ENCODE measurements around the gene HLF.

Gene HLF

DNA sequence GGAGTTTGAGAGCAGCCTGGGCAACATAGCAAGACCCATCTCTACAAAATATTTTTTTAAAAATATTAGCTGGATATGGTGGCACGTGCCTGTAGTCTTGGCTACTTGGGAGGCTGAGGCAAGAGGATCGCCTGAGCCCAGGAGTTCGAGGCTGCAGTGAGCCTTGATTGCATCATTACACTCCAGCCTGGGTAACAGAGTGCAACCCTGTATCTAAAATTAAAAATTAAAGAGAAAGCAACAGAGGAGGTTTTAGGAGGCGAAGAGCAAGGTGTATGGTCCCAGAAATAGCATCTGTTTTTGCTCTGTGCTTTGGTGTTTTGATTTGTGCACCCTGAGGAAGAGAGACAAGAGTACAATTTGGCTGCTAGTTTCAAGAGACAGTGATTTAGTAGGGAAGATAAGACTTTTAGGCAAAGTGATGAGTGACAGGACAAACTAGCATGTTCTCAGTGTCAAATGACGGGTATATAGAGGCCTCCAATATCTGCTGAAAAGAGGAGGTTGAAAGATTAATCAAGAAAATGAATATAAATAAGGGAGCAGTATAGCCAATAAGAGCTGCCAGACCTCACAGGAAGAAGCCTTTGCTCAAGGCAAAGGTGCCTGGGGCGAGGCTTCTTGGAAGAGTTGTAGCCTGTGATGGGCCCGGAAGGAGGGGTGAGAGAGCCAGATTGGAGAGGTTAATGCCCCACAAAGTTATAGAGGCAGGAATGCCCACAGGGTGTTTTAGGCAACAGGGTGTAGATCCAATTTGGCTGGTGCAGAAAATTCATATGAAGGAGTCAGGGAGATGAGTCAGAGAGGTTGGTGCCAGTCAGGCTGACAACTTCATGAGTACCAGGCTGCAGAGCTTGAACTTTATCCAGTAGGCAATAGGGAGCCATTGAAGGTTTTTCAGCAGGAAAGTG lies 11.4 kb downstream of the HLF start:
- DNase-seq: no peak

DNA sequence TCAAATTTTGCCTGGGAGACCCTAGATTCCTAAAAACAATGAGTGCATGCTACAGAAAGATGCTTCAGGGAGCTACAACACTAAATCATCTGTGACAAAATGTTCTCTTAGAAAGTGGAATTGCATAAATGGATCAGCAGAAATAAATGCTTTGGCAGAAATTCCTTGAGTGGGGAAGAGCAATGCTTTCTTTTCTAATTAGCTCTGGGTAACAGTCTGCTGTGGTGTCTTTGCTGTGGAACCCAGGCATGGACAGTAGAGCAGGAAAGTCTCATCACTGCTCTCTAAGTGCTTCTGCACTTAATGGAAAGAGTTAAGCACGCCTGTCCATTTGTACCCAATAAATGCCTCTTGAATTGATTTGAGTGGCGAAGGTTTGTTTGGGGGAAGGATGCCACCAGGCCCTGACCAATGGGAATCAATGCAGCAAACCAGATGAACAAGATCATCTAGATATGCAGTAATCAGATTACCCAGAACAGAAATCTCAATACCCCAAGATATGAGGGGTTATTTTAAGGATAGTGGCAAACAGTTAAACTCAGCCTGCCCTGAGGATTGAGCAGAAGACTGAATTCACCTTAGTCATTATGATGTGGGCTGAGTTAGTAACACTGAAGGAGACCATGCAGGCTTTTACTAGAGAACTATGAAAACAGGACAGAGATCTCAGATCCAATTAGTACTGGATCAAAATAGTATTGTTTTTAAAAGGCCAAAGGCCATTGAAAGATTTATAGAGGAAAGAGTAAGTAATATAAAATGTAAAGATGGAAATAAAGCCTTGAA lies 13.6 kb downstream of the HLF start:
- DNase-seq: no peak

DNA sequence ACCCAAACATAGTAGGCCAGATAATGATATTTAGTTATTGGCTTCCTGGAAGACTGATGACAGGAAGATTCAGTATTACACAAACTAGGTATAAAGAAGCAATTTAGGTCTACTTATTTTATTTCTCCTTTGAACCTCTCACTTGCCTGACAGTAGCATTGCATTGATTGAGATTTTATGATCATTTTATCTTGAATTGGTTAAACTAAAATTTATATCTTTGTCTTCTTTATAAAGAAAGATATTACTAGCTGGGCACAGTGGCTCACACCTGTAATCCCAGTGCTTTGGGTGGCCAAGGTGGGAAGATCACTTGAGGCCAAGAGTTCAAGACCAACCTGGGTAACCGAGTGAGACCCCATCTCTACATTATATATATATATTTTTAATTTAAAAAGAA lies 14.4 kb downstream of the HLF start:
- DNase-seq: no peak

DNA sequence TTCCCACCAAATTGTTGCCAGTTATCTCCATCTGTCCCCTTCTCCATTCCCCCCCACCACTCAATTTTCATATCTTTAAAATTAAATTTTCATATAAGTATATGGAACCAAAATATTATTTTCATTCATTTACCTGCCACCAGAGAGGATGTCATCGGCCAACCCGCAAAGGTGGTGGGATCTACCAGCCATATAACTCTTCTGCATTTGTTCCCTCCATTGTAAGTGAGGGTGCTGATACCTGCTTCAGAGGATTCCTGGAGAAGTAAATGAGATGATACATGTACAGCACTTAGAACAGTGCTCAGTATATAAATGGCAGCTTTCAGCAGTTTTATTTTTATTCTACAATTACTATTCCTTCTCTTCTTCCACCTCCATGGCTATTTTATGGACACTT lies 15.0 kb downstream of the HLF start:
- no peak for DNase-seq

DNA sequence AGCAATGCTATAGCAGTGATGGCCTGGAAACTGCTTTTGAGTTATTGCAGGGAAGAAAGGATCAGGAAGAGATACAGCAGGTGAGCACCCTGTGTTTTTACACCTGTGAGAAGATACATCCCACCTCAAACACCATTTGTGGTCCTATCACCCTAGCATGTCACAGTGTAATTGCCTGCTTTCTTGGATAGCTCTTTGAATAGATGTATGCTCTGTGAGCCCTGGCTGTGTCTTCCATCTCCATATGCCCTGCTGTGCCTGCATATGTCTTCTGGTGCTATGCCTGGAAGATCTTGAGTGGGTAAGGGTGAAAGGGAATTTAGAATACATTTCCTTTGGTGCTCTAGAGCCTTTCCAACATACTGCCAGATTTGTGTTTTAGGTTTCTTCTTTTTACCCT lies 15.5 kb downstream of the HLF start:
- no peak for DNase-seq

DNA sequence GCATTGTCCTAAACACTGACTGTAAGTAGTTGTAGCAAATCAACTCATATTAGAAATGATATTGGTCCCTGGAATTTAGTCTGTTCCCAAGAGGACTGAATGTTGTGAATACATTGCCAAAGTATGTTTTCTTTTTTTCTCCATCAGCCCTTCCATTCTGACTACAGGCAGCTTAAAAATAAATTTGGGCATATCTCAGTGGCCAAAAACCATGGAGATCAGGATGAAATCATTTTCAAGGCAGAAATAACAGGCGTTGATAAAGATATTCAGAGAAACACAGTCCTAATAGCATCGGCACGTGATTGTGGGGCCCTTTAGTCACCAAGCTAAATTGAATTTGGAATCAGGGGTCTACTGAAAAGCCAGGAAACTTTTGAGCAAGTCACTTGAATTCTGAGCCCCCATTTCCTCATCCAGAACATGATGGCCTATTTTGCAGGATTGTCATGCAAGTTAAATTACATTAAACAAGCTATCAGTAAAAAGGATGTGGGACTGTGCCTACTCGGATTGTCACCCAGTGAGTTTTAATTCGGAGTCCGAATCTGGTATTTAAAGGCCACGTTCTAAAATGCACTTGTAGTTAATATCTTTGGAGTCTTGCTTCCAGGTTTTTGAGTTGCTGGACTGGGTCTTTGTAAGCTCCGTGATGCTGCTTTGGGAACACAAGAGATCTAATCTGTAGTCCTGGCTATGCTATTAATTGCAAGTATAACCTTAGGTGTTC lies 17.1 kb downstream of the HLF start:
- DNase-seq: no peak

DNA sequence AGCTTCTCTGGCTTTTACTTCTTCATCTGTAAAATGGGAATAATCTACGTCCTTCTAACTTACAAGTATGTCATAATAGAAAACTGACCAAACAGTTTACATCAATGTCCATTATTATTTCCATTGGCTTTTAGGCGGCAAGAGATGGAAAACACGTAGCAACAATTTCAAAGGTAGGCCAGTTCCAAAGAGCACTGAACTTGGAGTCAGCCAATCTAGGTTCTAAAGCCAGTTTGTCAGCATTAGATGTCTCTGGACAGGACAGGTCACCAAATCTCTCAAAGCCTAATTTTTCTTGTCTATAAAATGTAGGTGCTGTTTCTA lies 17.6 kb downstream of the HLF start:
- no peak for DNase-seq

DNA sequence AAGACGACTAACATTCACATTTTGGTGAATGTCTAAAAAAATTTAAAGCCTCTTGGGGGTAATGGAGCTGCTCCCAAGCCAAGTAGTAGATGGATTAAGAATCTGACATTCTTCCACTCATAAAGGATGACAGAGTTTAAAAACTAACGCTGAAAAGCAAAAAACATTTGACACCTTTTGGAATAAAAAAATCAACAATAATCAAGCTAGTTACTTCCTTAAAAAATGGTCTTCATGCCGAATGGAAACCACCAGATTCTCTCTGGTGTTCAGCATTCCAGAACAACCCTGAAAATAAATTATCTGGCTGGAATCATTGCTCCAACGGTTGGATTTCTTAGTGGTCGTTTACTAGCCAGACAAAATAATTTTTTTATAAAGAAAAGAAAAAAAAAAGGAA lies 18.0 kb downstream of the HLF start:
- DNase-seq: no peak

DNA sequence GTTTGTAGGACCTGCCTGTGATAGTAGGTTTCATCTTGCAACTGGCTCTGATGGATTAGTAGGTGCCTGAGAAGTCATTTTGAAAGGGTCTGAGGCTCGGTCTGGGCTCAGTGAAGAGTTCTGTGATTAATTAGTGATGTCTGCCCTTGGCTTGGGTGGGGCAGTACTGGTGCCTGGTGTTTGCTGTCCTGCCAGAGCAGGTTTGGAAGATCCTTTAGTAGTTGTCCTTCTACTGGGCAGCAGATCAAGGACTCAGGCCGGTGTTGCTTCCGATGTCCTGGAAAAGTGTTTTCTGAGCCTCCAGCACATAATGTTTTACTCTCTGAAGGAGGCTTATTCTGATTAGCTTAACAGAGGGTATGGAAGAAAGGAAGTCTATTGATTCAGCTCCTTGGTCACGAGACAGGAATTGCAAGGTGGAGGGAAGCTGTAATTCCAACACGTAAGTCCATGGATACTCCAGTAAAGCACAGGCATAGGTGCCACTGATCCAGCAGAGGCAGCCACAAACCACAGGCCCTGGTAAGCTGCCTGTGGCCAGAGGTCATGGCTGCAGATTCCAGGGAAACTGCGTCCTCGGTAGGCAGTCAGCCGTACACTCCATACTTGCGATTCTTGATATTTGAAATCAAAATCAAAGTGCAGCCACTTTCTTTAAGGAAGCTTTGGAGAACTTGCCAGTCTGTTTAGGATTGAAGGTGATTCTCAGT lies 18.7 kb downstream of the HLF start:
- no peak for DNase-seq

DNA sequence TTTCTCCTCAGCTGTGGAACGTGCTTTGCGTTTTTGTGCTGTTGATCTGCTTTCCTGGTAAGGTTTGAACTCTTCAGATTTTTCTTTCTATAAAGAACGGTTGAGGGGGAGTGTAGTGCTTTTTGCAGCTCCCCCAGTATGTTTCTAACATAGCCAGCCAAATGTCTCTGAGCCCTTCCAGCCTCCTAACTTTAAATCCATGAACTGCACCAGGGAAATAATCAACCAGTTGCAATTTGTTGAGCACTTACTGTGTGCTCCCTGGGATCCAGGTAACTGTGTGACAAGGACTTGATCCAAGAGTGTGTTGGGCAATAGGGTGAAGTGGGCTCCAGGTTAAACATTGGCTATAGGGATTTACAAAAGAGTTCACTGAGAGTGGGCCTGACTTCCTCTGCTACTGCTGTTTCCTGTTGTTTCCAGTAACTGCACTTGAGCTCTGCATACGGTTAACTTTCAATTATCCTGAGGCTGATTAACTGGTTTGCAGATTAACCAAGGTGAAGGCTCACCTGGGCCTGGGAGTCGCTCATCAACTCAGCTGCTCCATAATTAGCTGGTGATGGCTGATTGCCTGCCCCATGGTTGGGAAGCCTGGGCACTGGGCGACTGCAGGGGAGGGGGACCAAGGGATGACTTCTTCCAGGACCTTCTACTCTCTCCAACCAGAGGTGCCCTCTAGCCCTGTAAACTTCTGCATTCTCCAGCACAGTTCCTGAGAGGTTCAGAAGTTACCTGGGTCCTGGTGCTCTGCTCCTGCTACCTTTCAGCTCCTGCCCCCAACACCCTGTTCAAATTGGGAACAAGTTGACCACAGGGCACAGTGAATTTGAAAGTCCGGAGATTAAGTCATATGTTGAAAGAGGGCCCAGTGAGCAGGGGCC lies 19.5 kb downstream of the HLF start:
- no peak for DNase-seq

DNA sequence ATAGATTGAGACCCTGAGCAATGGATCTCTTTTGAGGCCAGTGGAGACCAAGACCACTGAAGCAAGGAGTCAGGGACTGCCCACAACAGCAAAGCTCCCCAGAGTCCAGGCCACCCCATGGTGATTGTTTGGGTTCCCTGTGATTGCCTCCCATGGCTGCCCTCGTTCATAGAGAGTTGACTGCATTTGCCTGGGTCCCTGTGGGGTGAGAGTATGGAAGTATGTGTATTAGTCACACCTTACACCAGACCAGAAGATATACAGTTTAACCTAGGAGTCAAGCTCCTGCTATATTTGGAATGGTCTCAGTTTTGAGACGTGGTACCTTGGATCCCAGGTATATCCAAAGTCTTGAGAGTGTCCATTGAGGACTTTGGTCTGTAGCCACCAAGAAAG lies 20.2 kb downstream of the HLF start:
- DNase-seq: no peak

DNA sequence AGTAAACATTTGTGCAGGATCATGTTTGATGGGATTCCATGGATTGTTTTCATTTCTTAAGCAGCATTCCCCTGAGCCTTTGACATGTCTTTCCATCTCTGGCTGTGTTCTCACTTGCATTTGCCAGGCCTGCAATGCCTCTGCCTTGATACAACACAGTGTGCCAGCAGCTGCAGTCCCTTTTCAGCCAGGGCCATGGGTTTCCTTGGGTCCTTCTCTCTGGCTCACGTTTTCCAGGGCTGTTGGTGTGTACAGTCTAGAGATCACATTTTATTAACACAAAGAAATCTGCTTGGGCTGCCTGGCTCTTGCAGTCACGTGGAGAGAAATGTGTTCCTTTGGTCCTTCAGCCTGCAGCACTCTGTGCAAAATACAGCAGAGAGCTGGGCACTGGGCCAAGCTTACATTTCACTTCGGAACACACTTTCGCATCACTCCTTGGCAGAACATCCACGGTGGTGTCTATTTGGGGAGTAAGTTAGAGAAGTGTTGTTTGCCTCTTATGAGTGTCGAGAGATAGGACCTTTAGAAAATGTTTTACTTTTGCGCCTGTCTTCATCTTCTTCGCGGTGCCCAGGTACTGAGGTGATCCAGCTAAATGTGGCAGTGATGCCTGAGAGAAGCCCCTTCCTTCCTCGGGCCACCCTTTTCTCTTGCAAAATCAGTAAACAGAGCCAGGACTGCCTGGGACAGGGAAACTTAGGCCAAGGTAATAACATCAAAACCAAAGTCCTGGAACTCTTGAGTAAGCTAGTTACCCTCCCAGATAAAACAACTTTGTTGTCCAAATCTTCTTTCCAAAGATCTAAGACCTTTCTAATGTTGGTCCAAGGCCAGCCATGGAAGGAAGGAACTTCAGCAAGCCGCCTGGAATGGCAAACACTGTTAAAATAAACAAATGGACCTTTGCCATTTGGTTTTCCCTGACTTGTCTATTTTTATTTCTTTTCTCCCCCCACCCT lies 20.9 kb downstream of the HLF start:
- DNase-seq: no peak

DNA sequence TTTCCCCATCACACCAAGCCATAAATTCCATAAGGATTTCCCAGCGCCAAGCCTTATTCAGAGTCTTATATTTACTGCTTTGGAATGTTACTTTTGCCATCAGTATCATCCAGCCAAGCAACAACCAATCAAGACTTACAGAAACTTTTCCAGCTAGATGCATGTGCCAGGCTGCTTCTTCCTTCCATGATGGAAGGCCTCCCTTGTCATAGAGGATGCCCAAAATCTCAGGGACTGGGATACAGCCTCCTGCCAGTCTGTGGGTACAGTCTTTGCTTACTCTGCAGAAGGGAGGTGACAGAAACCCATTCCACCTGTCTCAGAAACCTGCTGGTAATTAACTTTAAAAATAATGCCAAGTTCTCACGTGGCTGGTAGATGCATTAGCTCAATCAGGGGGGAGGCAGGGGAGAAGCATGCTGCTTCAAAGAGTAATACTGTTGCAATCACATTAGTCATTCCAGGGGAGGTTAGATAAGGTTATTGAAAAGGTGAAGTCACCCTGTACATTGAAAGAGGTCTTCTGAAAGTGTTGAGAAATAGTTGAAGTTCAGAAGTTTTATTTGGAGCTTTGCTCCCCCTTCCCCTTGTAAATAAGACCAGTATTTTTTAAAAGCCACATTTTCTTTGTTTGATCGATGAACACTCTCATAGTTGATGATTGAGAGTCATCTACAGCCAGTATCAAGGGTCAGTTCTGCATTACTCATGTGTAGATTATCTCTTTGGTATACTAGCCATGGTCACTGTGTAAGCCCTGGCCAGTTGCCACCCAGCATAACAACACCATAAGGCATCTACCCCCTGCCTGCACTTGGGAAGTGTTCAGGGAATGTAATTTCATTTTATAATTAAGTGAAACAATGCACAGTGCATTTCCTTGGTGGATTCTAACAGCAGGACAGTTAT lies 22.2 kb downstream of the HLF start:
- DNase-seq: no peak

DNA sequence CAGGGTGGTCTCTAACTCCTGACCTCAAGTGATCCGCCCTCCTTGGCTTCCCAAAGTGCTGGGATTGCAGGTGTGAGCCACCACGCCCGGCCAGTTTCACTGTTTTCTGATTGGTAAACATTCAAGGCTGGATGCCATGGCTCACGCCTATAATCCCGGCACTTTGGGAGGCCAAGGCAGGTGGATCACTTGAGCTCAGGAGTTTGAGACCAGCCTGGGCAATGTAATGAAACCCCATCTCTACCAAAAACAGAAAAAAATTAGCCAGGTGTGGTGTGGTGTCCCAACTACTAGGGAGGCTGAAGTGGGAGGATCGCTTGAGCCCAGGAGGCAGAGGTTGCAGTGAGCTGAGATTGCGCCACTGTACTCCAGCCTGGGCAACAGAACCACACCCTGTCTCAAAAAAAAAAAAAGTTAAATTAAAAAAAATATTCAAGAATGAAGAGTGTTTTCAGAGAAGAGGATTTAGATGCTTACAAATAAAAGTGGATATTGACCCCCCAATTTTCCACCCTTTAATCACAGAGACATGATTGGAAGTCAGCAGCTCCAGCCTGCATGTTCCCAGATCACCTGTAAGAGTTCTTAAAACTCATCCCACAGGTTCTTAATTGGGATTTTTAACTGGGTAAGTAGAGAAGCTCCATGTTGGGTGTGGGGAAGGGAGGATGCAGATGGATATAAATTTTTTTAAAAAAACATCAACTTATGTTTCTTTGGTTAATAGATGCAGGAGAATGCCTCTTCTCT lies 23.8 kb downstream of the HLF start:
- no peak for DNase-seq

DNA sequence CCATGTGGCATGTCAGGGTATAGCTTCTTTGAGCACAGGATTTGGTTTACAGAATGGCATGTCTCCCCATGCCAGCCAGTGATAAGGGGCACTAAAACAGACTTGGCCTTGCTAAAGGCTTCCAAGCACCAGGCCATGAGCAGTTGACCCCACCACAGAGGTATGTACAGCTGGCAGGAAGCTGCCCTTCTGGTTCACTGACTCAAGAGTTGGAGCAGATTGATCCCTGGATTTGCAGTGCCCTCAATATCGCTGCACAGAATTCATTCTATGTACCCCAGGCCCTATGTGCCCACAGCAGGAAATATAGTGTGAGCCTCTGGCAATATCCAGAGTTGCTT lies 24.3 kb downstream of the HLF start:
- no peak for DNase-seq

DNA sequence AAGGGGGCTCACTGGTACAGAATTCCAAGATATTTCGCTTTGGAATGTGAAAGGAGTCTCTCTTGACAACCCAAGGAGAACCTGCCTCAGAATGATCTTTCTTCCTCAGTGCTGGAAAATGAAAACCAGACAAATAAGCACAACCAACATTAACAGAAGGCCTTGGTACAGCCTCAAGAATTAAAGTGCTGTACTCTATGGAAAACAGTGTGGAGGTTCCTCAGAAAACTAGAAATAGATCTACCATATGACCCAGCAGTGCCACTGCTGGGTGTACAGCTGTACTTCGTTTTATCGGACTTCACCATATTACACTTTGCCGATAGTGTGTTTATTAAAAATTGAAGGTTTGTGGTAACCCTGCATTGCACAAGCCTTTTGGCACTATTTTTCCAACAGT lies 25.2 kb downstream of the HLF start:
- no peak for DNase-seq

DNA sequence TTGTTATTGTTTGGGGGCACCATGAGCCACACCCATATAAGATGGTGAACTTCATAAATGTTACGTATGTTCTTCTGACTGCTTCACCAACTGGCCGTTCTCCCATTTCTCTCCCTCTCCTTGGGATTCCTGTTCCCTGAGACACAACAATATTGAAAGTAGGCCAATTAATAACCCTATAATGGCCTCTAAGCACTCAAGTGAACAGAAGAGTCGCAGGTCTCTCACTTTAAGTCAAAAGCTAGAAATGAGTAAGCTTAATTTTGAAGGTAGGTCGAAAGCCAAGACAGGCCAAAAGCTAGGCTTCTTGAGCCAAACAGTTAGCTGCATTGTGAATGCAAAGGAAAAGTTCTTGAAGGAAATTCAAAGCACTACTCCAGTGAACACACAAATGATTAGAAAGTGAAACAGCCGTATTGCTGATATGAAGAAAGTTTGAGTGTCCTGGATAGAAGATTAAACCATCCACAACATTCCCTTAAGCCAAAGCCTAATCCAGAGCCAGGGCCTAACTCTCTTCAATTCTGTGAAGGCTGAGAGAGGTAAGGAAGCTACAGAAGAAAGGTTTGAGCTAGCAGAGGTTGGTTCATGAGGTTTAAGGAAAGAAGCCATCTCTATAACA lies 25.8 kb downstream of the HLF start:
- no peak for DNase-seq

DNA sequence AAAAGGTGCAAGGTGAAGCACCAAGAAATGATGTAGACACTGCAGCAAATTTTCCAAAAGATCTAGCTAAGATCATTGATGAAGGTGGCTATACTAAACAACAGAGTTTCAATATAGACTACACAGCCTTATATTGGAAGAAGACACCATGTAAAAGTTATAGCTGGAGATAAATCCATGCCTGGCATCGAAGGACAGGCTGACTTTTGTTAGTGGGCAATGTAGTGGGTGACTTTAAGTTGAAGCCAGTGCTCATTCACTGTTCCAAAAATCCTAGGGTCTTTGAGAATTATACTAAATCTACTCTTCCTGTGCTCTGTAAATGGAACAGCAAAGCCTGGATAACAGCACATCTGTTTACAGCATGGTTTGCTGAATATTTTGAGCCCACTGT lies 26.4 kb downstream of the HLF start:
- no peak for DNase-seq

DNA sequence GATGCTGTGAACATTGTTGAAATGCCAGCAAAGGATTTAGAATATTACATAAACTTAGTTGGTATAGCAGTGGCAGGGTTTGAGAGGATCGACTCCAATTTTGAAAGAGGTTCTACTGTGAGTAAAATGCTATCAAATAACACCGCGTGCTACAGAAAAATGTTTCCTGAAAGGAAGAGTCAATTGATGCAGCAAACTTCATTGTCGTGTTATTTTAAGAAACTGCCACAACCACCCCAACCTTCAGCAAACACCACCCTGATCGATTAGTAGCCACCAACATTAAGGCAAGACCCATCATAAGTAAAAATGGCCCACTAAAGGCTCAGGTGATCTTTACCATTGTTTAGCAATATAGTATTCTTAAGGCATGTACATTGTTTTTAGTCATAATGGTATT lies 27.3 kb downstream of the HLF start:
- DNase-seq: no peak
